ENCODE measurements around the gene ATG14. TPM values are rescaled to one million over a fixed set of nuclear protein-coding genes. Genes with fewer than 3 reads are reported as not detected.
"Not testable (repeated sequence)": the region's sequence is repeated elsewhere in the genome, so short reads cannot be mapped to it uniquely, and the experiment has no call there.

ATG14 gene
- total RNA-seq: 9.4 TPM

- DNase-seq (ENCODE audit: low read depth in 2 of 3, low spot score in 2 of 3): peak; percentile 24 to 87 (median 83)
Observed at GRCh38 chr14:55411426-55412389, at the start of gene ATG14. Gene ATG14, minus strand, starts transcription at chr14:55411830. Its CDS starts 8 bp downstream, at chr14:55411822.

GRCh38 chr14:55458800-55459515 lies 47.3 kb upstream of the ATG14 start:
- peak in 1 of 3 donors; percentile 37 for DNase-seq (ENCODE audit: low read depth in 2 of 3, low spot score in 2 of 3)

- no peak for DNase-seq (ENCODE audit: low read depth in 2 of 3, low spot score in 2 of 3)
Observed at GRCh38 chr14:55457496-55457895, 45.9 kb upstream of the ATG14 start.

GRCh38 chr14:55456411-55456810 lies 44.8 kb upstream of the ATG14 start:
- not testable (repeated sequence) for DNase-seq (ENCODE audit: low read depth in 2 of 3, low spot score in 2 of 3)

- peak in 2 of 3 donors; percentile 50 to 55 for DNase-seq (ENCODE audit: low read depth in 2 of 3, low spot score in 2 of 3)
Observed at GRCh38 chr14:55454264-55455002, 42.8 kb upstream of the ATG14 start.

- DNase-seq (ENCODE audit: low read depth in 2 of 3, low spot score in 2 of 3): no peak
Observed at GRCh38 chr14:55451950-55452349, 40.3 kb upstream of the ATG14 start.

- no peak for DNase-seq (ENCODE audit: low read depth in 2 of 3, low spot score in 2 of 3)
Observed at GRCh38 chr14:55451398-55451797, 39.8 kb upstream of the ATG14 start.

- DNase-seq (ENCODE audit: low read depth in 2 of 3, low spot score in 2 of 3): no peak
Observed at GRCh38 chr14:55450987-55451386, 39.4 kb upstream of the ATG14 start.

- DNase-seq (ENCODE audit: low read depth in 2 of 3, low spot score in 2 of 3): no peak
Observed at GRCh38 chr14:55450539-55450938, 38.9 kb upstream of the ATG14 start.

- DNase-seq (ENCODE audit: low read depth in 2 of 3, low spot score in 2 of 3): peak in 2 of 3 donors; percentile 23 to 64
Observed at GRCh38 chr14:55450124-55450523, 38.5 kb upstream of the ATG14 start.

- DNase-seq (ENCODE audit: low read depth in 2 of 3, low spot score in 2 of 3): no peak
Observed at GRCh38 chr14:55449116-55449515, 37.5 kb upstream of the ATG14 start.

GRCh38 chr14:55448141-55448614 lies 36.5 kb upstream of the ATG14 start:
- DNase-seq (ENCODE audit: low read depth in 2 of 3, low spot score in 2 of 3): no peak

GRCh38 chr14:55446833-55447232 lies 35.2 kb upstream of the ATG14 start:
- no peak for DNase-seq (ENCODE audit: low read depth in 2 of 3, low spot score in 2 of 3)

- DNase-seq (ENCODE audit: low read depth in 2 of 3, low spot score in 2 of 3): peak; percentile 26 to 79 (median 53)
Observed at GRCh38 chr14:55446127-55446736, 34.6 kb upstream of the ATG14 start.

GRCh38 chr14:55441286-55441685 lies 29.7 kb upstream of the ATG14 start:
- DNase-seq (ENCODE audit: low read depth in 2 of 3, low spot score in 2 of 3): no peak

GRCh38 chr14:55440385-55440784 lies 28.8 kb upstream of the ATG14 start, which contains the start of gene TBPL2:
Gene TBPL2, minus strand, starts transcription at chr14:55440616. Its CDS starts 167 bp downstream, at chr14:55440449.
- no peak for DNase-seq (ENCODE audit: low read depth in 2 of 3, low spot score in 2 of 3)

GRCh38 chr14:55438066-55438683 lies 26.5 kb upstream of the ATG14 start:
- DNase-seq (ENCODE audit: low read depth in 2 of 3, low spot score in 2 of 3): peak in 2 of 3 donors; percentile 41 to 76

GRCh38 chr14:55436931-55437330 lies 25.3 kb upstream of the ATG14 start:
- DNase-seq (ENCODE audit: low read depth in 2 of 3, low spot score in 2 of 3): no peak

GRCh38 chr14:55436519-55436918 lies 24.9 kb upstream of the ATG14 start:
- no peak for DNase-seq (ENCODE audit: low read depth in 2 of 3, low spot score in 2 of 3)

- DNase-seq (ENCODE audit: low read depth in 2 of 3, low spot score in 2 of 3): no peak
Observed at GRCh38 chr14:55434805-55435174, 23.2 kb upstream of the ATG14 start.

Measured in hematopoietic multipotent progenitor cell (in vitro differentiated cells).